DLD1 (cell line): ENCODE data around the gene TMEM222.

Experiments used
- in situ Hi-C: cut with HindIII; loops from 2 replicates; pipeline ENCODE4 v1.10.0; 2017; ENCODE audit warnings: low sequenced_read_pairs

TMEM222 gene

DNA sequence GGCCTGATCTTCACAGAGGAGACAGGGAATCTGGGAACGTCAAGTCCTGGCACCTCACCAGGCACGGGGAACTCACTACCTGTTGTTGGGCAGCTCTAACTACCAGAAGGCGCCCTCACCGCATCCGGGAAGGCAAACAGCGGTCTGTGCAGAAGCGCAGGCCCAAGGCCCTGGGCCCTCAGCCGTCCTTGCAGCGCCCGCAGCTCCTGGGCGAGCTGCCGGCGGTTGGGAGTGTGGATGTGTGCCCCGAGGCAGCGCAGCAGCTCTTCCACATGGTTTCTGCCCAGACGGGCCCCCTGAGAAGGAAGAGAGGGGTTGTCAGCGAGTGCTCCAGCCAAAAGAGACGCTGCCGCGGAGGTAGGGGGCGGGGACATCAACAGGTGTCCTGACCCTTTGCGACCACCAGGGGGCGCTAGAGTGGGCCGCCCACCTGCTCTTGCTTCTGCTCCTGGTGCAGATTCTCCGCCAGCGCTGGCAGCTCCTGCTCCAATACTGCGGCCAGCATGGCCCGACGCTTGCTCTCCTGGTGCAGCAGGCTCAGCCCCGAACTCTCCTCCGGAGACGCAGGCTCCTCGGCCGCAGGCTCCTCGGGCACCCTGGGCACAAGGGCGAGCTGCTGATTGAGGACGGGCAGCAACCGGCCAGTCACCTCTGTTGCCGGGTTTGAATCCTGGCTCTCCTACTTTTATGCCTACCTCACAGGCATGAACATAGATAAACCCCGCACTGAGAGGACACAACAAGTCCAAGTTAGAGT lies 35.5 kb downstream of the TMEM222 start:
- in situ Hi-C loops: no loop called here

GRCh38 chr1:27358038-27358927 lies 36.3 kb downstream of the TMEM222 start:
- in situ Hi-C loops: no loop called here

DNA sequence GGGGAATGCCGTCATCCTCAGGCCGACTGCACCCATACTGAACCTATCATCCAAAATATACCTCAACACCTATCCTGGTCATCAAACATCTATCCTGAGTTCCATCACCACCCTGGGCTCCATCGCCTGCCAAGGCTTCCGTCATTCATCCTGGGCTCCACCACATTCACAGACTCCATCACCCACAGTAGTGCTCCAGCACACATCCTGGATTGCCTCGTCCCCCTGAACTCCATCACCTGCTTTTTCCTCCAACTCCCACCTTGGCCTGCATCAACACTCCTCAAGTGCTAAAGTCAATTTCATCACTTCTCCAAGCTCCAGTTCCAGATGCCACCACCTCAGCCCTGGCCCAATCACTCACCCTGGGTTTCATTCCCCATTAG lies 37.0 kb downstream of the TMEM222 start:
- in situ Hi-C loops: no loop called here

- in situ Hi-C loops: no loop called here
Observed at GRCh38 chr1:27359822-27360158, 37.8 kb downstream of the TMEM222 start.

- in situ Hi-C loops: no loop called here
Observed at GRCh38 chr1:27360159-27361043, 38.4 kb downstream of the TMEM222 start.

DNA sequence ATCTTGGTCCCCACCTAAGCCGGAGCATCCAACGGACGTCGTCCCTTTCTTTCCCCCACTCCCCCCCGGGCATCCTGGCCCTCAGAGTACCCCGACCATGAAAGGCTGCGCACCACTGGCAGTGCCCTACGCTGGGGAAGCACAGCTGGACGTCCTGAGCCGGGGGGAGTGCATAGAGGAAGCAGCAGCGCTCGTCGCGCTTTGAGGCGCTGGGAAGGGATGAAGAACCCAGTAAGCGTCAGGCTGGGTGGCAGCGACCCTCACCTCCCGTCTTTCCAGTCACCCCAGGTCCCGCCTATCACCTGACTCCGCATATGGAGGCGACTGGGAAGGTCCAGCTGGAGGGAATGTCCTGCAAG lies 39.1 kb downstream of the TMEM222 start:
- in situ Hi-C loops: no loop called here

- in situ Hi-C loops: no loop called here
Observed at GRCh38 chr1:27361553-27361952, 39.6 kb downstream of the TMEM222 start.

- in situ Hi-C loops: no loop called here
Observed at GRCh38 chr1:27363766-27364695, 42.1 kb downstream of the TMEM222 start.

GRCh38 chr1:27364696-27365371 lies 42.9 kb downstream of the TMEM222 start:
- in situ Hi-C loops: no loop called here

DNA sequence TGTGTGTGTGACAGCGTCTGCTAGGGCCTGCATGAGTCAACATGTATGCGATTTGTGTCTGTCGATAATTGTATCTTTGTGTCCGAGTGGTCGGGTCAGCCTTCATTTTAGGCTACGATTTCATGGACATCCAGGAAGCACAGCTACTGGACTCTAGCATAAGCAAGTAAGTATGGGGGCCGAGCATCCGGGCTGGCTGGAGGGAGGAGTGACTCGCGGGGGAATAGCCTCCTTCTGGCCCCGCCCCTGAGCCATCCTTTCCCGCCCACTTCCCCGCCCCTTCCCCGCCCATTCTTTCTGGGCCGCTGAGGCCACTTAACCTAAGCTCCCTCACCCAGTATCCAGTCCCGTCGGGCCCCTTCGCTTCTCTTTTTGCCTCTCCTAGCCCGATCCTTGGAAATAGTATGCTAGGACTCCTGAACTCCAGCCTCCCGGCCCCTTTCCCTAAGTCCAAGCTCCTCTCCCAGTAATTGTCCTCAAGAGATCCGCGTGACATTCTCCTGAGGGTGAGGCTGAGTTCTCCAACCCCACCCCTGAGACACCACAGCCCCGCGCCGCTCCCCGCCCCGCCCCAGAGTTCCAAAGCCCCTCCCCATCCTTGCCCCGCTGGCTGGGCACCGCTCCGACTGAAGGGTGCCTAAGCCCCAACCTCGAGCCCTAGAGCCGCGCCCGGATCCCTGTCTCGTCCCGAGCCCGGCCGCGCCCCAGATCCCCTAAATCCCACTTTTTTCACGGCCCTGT lies 43.6 kb downstream of the TMEM222 start:
- in situ Hi-C loops: no loop called here

- in situ Hi-C loops: no loop called here
Observed at GRCh38 chr1:27366113-27366410, 44.1 kb downstream of the TMEM222 start.

DNA sequence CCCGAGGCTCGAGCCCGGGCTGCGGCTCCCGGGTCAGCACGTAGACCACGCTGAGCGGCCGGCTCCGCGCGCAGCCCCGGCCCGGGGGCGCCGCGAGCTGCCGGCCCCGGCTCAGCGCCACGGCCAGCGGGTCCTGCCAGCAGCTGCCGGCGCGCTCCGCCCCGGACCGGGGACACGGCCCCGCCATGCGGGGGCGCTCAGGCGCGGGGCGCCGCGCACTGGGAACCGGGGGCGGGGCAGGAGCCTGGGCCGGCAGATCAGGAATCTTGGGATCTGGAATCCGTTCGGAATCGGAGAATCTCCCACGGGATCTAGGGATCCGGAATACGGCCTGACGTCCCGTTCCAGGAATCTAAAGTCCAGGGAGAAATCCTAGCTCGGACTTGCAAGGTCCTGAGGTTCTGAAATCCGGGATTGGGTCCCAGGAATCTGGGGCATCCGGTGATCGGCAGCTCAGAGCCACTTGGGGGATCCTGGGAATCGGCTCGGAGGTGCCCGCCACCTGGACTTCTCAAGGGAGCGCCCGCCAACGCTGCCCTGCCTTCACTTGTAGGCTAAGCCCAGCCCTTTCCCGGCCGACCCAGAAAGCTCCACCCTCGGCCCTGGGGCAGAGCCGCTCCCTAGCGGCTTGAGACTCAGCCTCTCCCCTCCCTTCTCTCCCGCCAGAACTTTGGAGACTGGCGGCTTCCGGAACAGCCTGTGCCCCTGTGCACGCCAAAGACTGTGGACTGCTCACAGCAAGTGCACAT lies 44.6 kb downstream of the TMEM222 start, which contains the start of gene MAP3K6:
Gene MAP3K6 (minus strand): TSS at position 551 of the 749 bp plus-strand sequence. CDS start 364 bp downstream, at position 187.
- in situ Hi-C loops: no loop called here

- in situ Hi-C loops: no loop called here
Observed at GRCh38 chr1:27367160-27367650, 45.2 kb downstream of the TMEM222 start.

DNA sequence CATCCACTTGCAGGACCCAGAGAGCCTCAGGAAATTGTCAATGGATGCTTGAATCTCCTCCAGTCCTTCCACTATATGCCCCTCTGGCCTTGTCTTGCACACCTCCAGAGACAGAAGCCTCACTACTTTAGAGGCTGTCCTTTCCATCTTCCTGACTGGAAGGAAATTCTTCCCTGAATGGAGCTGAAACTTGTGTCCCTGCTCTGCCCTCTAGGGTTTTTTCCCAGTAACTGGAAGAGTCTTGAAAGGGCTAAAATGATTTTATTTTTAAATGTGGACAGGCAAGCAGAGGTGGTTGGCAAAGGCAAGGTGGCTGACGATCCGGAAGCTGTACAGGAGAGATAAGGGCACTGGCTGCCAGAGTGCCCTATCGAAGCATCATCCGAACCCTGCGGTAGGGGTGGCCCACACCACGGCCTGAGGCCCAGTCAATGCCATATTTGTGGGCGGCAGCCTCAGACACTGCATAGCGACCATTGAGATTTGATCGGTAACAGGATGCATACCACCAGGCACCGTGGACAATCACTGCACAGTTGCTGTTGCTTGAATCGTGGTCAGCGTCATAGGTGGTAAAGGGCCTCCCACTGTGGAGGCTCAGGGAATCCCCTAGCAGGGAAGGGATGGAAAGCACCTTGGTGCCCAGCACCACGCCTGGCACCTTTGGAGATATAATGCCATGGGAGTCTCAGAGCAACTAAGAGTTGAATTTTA lies 47.1 kb downstream of the TMEM222 start:
- in situ Hi-C loops: no loop called here

DNA sequence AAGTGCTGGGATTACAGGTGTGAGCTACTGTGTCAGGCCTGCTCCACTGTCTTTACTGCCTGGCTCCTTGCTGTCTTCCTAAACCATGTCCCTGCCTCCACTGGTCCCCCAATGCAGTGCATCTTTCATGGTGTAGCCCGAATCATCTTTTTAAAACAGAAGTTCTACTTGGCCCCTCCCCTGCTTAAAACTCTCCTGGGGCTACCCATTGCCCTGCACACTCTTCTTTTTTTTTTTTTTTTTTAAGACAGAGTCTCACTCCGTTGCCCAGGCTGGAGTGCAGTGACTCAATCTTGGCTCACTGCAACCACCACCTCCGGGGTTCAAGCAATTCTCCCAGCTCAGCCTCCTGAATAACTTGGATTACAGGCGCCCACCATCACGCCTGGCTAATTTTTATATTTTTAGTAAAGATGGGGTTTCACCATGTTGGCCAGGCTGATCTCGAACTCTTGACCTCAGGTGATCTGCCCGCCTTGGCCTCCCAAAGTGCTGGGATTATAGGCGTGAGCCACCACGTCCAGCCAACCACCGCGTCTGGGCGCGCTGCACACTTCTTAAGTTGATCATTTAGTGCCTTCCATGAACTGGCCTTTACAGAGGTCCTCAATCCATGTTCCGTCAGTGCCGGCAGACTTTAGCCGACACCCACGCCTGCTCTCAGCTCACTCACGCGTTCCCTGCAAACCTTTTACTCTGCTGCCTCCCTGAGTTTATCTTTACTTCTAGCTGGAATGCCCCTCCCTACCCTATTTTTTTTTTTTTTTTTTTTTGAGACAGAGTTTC lies 50.3 kb downstream of the TMEM222 start:
- in situ Hi-C loops: no loop called here

- in situ Hi-C loops: no loop called here
Observed at GRCh38 chr1:27372808-27373690, 51.1 kb downstream of the TMEM222 start.
